GM12801 (cell line): ENCODE results near the gene TMSB4X.

Experiments
- CTCF ChIP-seq: IDR thresholded peaks from one replicate; pipeline ENCODE4 v1.5.1; 2011; ENCODE audit warnings: control low read depth; ENCODE audit not compliant: insufficient read length; ENCODE audit errors: extremely low read depth

TMSB4X gene

GRCh38 chrX:12971282-12972003 lies 3.5 kb upstream of the TMSB4X start:
- no peak for TF ChIP-seq CTCF

GRCh38 chrX:12972243-12972642 lies 2.7 kb upstream of the TMSB4X start:
- no peak for TF ChIP-seq CTCF

GRCh38 chrX:12972878-12973560 lies 1.9 kb upstream of the TMSB4X start:
- no peak for TF ChIP-seq CTCF

- TF ChIP-seq CTCF: no peak
Measured at GRCh38 chrX:12973561-12974304, 1.2 kb upstream of the TMSB4X start.

- no peak for TF ChIP-seq CTCF
Measured at GRCh38 chrX:12974305-12974795, 560 bp upstream of the TMSB4X start.

GRCh38 chrX:12975670-12975965 lies 708 bp downstream of the TMSB4X start:
- TF ChIP-seq CTCF: no peak

GRCh38 chrX:12975991-12976558 lies 1.2 kb downstream of the TMSB4X start:
- TF ChIP-seq CTCF: no peak
